LNCAP (cell line): ENCODE results near the gene PDPN.

Source experiments
- TF ChIP-seq, protein P1 (sequence below): fragments of 450-650 bp; IDR thresholded peaks from 2 replicates; pipeline ENCODE4 v1.5.1; 2017; ENCODE audit warnings: mild to moderate bottlenecking

PDPN gene

DNA sequence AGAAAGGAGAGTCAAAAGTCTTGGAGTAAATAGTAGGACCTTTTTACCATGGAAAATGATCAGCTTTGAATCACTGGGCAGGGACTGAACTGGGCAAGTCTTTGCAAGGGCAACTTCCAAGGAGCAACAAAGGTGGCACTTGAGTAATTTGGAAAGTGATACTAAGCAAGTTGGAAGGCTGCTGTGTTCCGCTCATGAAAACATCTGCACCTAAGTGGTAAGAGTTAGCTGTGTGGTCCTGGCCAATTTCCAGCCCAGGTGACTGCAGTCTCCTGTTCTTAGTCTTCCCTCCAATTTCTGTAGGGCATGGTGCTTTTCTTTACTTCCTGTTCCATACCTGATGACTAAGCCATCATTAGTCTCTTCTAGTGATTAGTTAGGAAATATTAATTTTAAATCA, 80.8 kb downstream of the PDPN start:
- TF ChIP-seq, protein P1, sequence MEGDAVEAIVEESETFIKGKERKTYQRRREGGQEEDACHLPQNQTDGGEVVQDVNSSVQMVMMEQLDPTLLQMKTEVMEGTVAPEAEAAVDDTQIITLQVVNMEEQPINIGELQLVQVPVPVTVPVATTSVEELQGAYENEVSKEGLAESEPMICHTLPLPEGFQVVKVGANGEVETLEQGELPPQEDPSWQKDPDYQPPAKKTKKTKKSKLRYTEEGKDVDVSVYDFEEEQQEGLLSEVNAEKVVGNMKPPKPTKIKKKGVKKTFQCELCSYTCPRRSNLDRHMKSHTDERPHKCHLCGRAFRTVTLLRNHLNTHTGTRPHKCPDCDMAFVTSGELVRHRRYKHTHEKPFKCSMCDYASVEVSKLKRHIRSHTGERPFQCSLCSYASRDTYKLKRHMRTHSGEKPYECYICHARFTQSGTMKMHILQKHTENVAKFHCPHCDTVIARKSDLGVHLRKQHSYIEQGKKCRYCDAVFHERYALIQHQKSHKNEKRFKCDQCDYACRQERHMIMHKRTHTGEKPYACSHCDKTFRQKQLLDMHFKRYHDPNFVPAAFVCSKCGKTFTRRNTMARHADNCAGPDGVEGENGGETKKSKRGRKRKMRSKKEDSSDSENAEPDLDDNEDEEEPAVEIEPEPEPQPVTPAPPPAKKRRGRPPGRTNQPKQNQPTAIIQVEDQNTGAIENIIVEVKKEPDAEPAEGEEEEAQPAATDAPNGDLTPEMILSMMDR = no peak

DNA sequence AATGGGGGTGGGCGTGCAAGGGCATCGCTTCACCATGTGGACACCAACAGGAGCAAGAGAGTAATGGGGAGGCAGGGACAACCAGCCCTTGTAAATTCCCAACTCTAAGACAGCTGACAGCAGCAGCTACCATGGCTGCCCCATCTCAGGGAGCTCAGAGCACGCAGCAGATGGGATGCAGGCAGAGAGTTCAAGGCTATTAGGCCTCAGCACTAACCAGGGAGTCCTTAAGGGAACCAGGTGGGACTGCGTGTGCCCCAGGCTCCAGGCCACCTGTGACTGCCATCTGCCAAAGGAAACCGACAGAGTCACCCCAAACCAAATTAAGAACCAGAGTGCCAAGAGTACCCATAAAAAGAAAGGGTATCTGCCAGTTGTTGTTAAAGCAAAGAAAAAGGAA, 82.7 kb downstream of the PDPN start:
- TF ChIP-seq, protein P1 = no peak
